GM12878 (cell line): ENCODE measurements around the gene NFATC3. TPM values are rescaled to one million over a fixed set of nuclear protein-coding genes. Genes with fewer than 3 reads are reported as not detected.

Experiments
- ATAC-seq: fragments of 200-7000 bp; cut with Tn5 transposase; 3 replicates; pipeline ENCODE4 v1.9.1; 2020; ENCODE audit warnings: mild to moderate bottlenecking, moderate library complexity
- BruUV-seq: library from RNA; stranded (reverse); fragments of 400-500 nt; replicated peaks from 2 replicates; lab custom pipeline; 2021; lab: Mats Ljungman, UMichigan
- CTCF ChIA-PET: fragments of 300-600 bp; sonication (Branson Sonifier 250); formaldehyde crosslinking; extraction: SDS; loops from one replicate; lab custom pipeline; 2021; ENCODE audit warnings: inconsistent platforms; lab: Yijun Ruan, JAX
- POLR2A ChIA-PET: fragments of 350-600 bp; formaldehyde crosslinking; extraction: SDS; loops from one replicate; lab custom pipeline; 2021; ENCODE audit warnings: inconsistent platforms; lab: Charles Lee
- RAD21 ChIA-PET: fragments of 300-600 bp; sonication (Branson Sonifier 250); formaldehyde crosslinking; loops from one replicate; lab custom pipeline; 2023; ENCODE audit warnings: antibody characterized with exemption; ENCODE audit not compliant: unreplicated experiment; lab: Charles Lee
- SMC1A ChIA-PET: fragments of 300-600 bp; sonication (Branson Sonifier 250); formaldehyde crosslinking; loops from one replicate; lab custom pipeline; 2023; ENCODE audit not compliant: unreplicated experiment, uncharacterized antibody; lab: Charles Lee
- DNase-seq: peaks from one replicate; pipeline ENCODE4 v3.0.0-alpha.2; 2011; ENCODE audit warnings: low read depth, low spot score
- FAIRE-seq: peaks from 3 replicates; lab custom pipeline; 2011; peaks lifted over from hg19 to GRCh38; lab: Jason Lieb, UNC
- H2AFZ ChIP-seq: 2 replicates; pipeline ENCODE4 v1.6.0; 2011; ENCODE audit warnings: low read depth, low read length, control low read depth; ENCODE audit not compliant: control insufficient read depth
- H3K27ac ChIP-seq: 2 replicates; pipeline ENCODE4 v1.5.1; 2011; ENCODE audit warnings: control low read depth; ENCODE audit not compliant: control insufficient read depth, insufficient read depth
- H3K27me3 ChIP-seq, 2 experiments: replicated peaks in 1 of 2; 2 replicates each; pipeline versions ENCODE4 v1.6.0 to v1.6.1; 2011; ENCODE audit warnings: low read length in 1 of 2; ENCODE audit not compliant: control insufficient read depth in 2 of 2, insufficient read depth in 2 of 2
- H3K36me3 ChIP-seq, 2 experiments: 2 replicates each; pipeline ENCODE4 v1.5.1; 2011; ENCODE audit warnings: low read length in 1 of 2; ENCODE audit not compliant: control insufficient read depth in 2 of 2, insufficient read depth in 2 of 2
- H3K4me1 ChIP-seq: 2 replicates; pipeline ENCODE4 v1.6.1; 2011; ENCODE audit warnings: mild to moderate bottlenecking, low read length, moderate library complexity, mixed read lengths; ENCODE audit not compliant: control insufficient read depth, insufficient read depth
- H3K4me2 ChIP-seq: 2 replicates; pipeline ENCODE4 v1.6.0; 2011; ENCODE audit warnings: control low read depth; ENCODE audit not compliant: control insufficient read depth, insufficient read depth
- H3K4me3 ChIP-seq: fragments of 200-600 bp; sonication (generic); 2 replicates; pipeline ENCODE4 v1.5.1; 2016
- H3K79me2 ChIP-seq: 2 replicates; pipeline ENCODE4 v1.6.0; 2011; ENCODE audit warnings: low read length; ENCODE audit not compliant: control insufficient read depth, insufficient read depth
- H3K9ac ChIP-seq: 2 replicates; pipeline ENCODE4 v1.8.0; 2011; ENCODE audit warnings: low read length, control low read depth, mixed read lengths; ENCODE audit not compliant: control insufficient read depth, insufficient read depth
- H3K9me3 ChIP-seq: replicated peaks from 3 replicates; pipeline ENCODE4 v1.5.1; 2011; ENCODE audit warnings: mild to moderate bottlenecking, low read length; ENCODE audit not compliant: control insufficient read depth, insufficient read depth
- H4K20me1 ChIP-seq: 2 replicates; pipeline ENCODE4 v1.6.0; 2011; ENCODE audit not compliant: control insufficient read depth, insufficient read depth
- ASH2L ChIP-seq: fragments of 300-600, 200-600 bp; sonication (generic); IDR thresholded peaks from 2 replicates; pipeline ENCODE4 v1.6.1; 2017; ENCODE audit warnings: low read depth, mild to moderate bottlenecking, borderline replicate concordance
- CBFB ChIP-seq: IDR thresholded peaks from 2 replicates; pipeline ENCODE4 v1.6.1; 2016; ENCODE audit warnings: antibody characterized with exemption, low read depth
- MEF2B ChIP-seq: fragments of 450-650 bp; IDR thresholded peaks from 2 replicates; pipeline ENCODE4 v1.6.1; 2018; ENCODE audit warnings: mild to moderate bottlenecking, moderate library complexity; ENCODE audit not compliant: partially characterized antibody, poor library complexity, severe bottlenecking
- MYC ChIP-seq: IDR thresholded peaks from 2 replicates; pipeline ENCODE4 v1.6.1; 2011; ENCODE audit warnings: mild to moderate bottlenecking, low read length, moderate library complexity, inconsistent platforms; ENCODE audit not compliant: insufficient read depth, insufficient replicate concordance, insufficient read length, severe bottlenecking
- NBN ChIP-seq: fragments of 450-650 bp; IDR thresholded peaks from 2 replicates; pipeline ENCODE4 v1.6.1; 2016
- NFIC ChIP-seq: IDR thresholded peaks from 2 replicates; pipeline ENCODE4 v1.6.1; 2012; ENCODE audit warnings: low read depth, mild to moderate bottlenecking, inconsistent platforms, low read length, moderate library complexity
- REST ChIP-seq: IDR thresholded peaks from 2 replicates; pipeline ENCODE4 v1.6.1; 2012; ENCODE audit warnings: mild to moderate bottlenecking, low read depth, low read length
- SPI1 ChIP-seq: IDR thresholded peaks from 2 replicates; pipeline ENCODE4 v1.6.1; 2011; ENCODE audit warnings: low read depth, mild to moderate bottlenecking, low read length, moderate library complexity, borderline replicate concordance; ENCODE audit not compliant: insufficient read depth
- STAT3 ChIP-seq: IDR thresholded peaks from 2 replicates; pipeline ENCODE4 v1.6.1; 2011; ENCODE audit warnings: low read depth, low read length, improper control_type of control experiment
- ZBED1 ChIP-seq: IDR thresholded peaks from 2 replicates; pipeline ENCODE4 v1.6.1; 2016; ENCODE audit warnings: borderline replicate concordance
- WGBS: methylation state at CpG from one replicate; pipeline ENCODE4 v1.1.6; 2016; ENCODE audit warnings: low lambda C conversion rate; ENCODE audit not compliant: insufficient replicate concordance, insufficient coverage; ENCODE audit errors: missing lambda C conversion rate; 5-methylcytosine and 5-hydroxymethylcytosine counted together
- in situ Hi-C: fragments of 300-500 bp; cut with MboI; formaldehyde crosslinking; loops from 9 replicates; pipeline ENCODE4 v1.14.3; 2018; ENCODE audit warnings: mixed read lengths
- intact Hi-C: fragments of 100-400 bp; cut with micrococcal nuclease; formaldehyde crosslinking; loops from one replicate; pipeline ENCODE4 v1.14.2; 2022; ENCODE audit not compliant: unreplicated experiment
- polyA plus RNA-seq, 11 experiments: library from polyadenylated mRNA; depleted of rRNA in 4 of 11; unstranded in 6 of 11; stranded (reverse) in 5 of 11; fragments of >200 nt; fragmentation: Nextera tagmentation in 4 of 11; fragmentation: Illumina TruSeq in 1 of 11; extraction: Ambion mirVana in 4 of 11; extraction: Trizol in 1 of 11; gene quantifications; 1 replicate in 1 of 11; 2 replicates in 10 of 11; pipeline versions ENCODE4 v1.2.1 to v1.2.3, GENCODE V29; 2011 to 2016; ENCODE audit warnings: inconsistent platforms in 2 of 11, missing spikeins in 2 of 11, low read depth in 1 of 11
- total RNA-seq, 4 experiments: library from RNA; depleted of rRNA in 3 of 4; stranded (reverse); fragments of >200 nt in 3 of 4; fragmentation: Illumina TruSeq in 1 of 4; extraction: Trizol in 1 of 4; gene quantifications; 2 replicates each; pipeline versions ENCODE4 v1.2.1 to v1.2.3, GENCODE V29; 2013 to 2021
- TF ChIP-seq, protein P1 (sequence below): fragments of 450-650 bp; IDR thresholded peaks from 2 replicates; pipeline ENCODE4 v1.6.1; 2018; ENCODE audit warnings: borderline replicate concordance, mild to moderate bottlenecking; ENCODE audit not compliant: partially characterized antibody
- TF ChIP-seq, protein P2 (sequence below): IDR thresholded peaks from 2 replicates; pipeline ENCODE4 v1.6.1; 2011; ENCODE audit warnings: low read depth, mild to moderate bottlenecking, low read length, moderate library complexity, borderline replicate concordance; ENCODE audit errors: extremely low read depth
- TF ChIP-seq, protein P3 (sequence below): fragments of 450-650 bp; IDR thresholded peaks from 2 replicates; pipeline ENCODE4 v1.6.1; 2017; ENCODE audit warnings: mild to moderate bottlenecking, low read depth, inconsistent platforms; ENCODE audit not compliant: poor library complexity, severe bottlenecking

NFATC3 gene
- total and polyA plus RNA-seq, 10 of the 15 experiments (the other 5 are each of a cell fraction or from before 2014, with no cell fraction given): 4.2 to 37.6 (median 24.9) TPM

DNA sequence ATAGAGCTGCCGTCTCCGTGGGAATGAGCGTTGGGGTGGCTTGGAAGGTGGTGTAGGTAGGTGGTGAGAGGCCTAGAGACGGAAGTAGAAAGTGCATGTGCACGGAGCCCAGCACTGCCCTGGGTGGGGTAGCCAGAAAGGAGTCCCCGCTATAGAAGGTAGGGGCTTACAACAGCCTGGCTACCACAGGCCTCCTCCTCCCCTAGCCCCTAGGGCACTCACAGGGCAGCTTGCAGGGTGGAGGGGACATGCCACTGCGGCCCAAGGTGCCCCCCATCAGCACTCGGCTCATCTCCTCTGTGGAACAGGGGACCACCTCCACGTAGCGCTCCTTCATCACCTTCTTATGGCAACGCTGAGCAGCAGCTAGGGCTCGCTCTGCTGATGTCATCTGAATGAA lies 145.8 kb downstream of the NFATC3 start:
- ATAC-seq (no peak), FAIRE-seq (no peak), DNase-seq (no peak)
- intact Hi-C loops (no loop called here), in situ Hi-C loops (no loop called here)
- H3K79me2 ChIP-seq: no peaks in the 10 kb centered on the region
- no peak overlapping the region for H3K27ac ChIP-seq
- H3K9me3 ChIP-seq: no peaks in the 10 kb centered on the region
- H3K36me3 ChIP-seq: peaks cover 6 to 7% of the 10 kb centered on the region in 2 experiments; a peak in 3 of 4 replicates
- no peak overlapping the region for H3K4me3 ChIP-seq
- no TSS peak for BruUV-seq
- ChIA-PET POLR2A (interaction anchor here (0.6 kb wide), 1 partner anchor 138 kb away, joined by 3 read pairs; no protein-coding TSS in a partner anchor), RAD21 (no interaction called here), SMC1A (interaction anchor here (2.2 kb wide), 1 partner anchor 138 kb away, joined by 8 read pairs; no protein-coding TSS in a partner anchor), CTCF (interaction anchor here (0.5 to 2.0 kb wide), 2 partner anchors 126 to 239 kb away, joined by 3 to 5 read pairs; no protein-coding TSS in a partner anchor)
- H3K4me2 ChIP-seq: no peak overlapping the region
- no peaks in the 10 kb centered on the region for H4K20me1 ChIP-seq
- no peaks in the 10 kb centered on the region for H3K27me3 ChIP-seq
- no peak overlapping the region for H3K9ac ChIP-seq
- WGBS: 93% methylated on average over 12 of the region's 12 CpGs
- H3K4me1 ChIP-seq: peaks cover 12% of the 10 kb centered on the region
- H2AFZ ChIP-seq: no peak overlapping the region
- TF ChIP-seq MEF2B: no peak
- no peak for TF ChIP-seq NFIC
- TF ChIP-seq, protein P1, sequence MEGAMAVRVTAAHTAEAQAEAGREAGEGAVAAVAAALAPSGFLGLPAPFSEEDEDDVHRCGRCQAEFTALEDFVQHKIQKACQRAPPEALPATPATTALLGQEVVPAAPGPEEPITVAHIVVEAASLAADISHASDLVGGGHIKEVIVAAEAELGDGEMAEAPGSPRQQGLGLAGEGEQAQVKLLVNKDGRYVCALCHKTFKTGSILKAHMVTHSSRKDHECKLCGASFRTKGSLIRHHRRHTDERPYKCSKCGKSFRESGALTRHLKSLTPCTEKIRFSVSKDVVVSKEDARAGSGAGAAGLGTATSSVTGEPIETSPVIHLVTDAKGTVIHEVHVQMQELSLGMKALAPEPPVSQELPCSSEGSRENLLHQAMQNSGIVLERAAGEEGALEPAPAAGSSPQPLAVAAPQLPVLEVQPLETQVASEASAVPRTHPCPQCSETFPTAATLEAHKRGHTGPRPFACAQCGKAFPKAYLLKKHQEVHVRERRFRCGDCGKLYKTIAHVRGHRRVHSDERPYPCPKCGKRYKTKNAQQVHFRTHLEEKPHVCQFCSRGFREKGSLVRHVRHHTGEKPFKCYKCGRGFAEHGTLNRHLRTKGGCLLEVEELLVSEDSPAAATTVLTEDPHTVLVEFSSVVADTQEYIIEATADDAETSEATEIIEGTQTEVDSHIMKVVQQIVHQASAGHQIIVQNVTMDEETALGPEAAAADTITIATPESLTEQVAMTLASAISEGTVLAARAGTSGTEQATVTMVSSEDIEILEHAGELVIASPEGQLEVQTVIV: no peak
- no peak for TF ChIP-seq ASH2L
- TF ChIP-seq, protein P2, sequence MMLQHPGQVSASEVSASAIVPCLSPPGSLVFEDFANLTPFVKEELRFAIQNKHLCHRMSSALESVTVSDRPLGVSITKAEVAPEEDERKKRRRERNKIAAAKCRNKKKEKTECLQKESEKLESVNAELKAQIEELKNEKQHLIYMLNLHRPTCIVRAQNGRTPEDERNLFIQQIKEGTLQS: no peak
- TF ChIP-seq, protein P3, sequence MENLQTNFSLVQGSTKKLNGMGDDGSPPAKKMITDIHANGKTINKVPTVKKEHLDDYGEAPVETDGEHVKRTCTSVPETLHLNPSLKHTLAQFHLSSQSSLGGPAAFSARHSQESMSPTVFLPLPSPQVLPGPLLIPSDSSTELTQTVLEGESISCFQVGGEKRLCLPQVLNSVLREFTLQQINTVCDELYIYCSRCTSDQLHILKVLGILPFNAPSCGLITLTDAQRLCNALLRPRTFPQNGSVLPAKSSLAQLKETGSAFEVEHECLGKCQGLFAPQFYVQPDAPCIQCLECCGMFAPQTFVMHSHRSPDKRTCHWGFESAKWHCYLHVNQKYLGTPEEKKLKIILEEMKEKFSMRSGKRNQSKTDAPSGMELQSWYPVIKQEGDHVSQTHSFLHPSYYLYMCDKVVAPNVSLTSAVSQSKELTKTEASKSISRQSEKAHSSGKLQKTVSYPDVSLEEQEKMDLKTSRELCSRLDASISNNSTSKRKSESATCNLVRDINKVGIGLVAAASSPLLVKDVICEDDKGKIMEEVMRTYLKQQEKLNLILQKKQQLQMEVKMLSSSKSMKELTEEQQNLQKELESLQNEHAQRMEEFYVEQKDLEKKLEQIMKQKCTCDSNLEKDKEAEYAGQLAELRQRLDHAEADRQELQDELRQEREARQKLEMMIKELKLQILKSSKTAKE: no peak
- no peak for TF ChIP-seq SPI1
- no peak for TF ChIP-seq CBFB
- no peak for TF ChIP-seq ZBED1
- TF ChIP-seq REST: no peak
- TF ChIP-seq NBN: no peak
- TF ChIP-seq MYC: no peak
- TF ChIP-seq STAT3: no peak
